HS-5 (cell line): ENCODE data around the gene EPC2.
"Not testable (repeated sequence)": the region's sequence is repeated elsewhere in the genome, so short reads cannot be mapped to it uniquely, and the experiment has no call there.

ENCODE experiments used
- DNase-seq: peaks from one replicate; pipeline ENCODE4 v3.0.0-alpha.2; 2012; ENCODE audit warnings: low read depth

The EPC2 gene

GRCh38 chr2:148642112-148642744 lies 2.3 kb upstream of the EPC2 start:
- DNase-seq, result no peak

GRCh38 chr2:148642891-148643416 lies 1.6 kb upstream of the EPC2 start:
- no peak for DNase-seq

GRCh38 chr2:148643421-148643820 lies 1.1 kb upstream of the EPC2 start:
- DNase-seq, result no peak

- DNase-seq, result peak; percentile 79
These were observed 460 bp downstream of the EPC2 start for GRCh38 chr2:148644883-148645538.

- DNase-seq, result peak; percentile 71
These were observed 1.1 kb downstream of the EPC2 start for GRCh38 chr2:148645539-148646230.

- DNase-seq, result no peak
These were observed 1.6 kb downstream of the EPC2 start for GRCh38 chr2:148646231-148646559.

- not testable (repeated sequence) for DNase-seq
These were observed 3.2 kb downstream of the EPC2 start for GRCh38 chr2:148647711-148648110.

- DNase-seq, result no peak
These were observed 5.4 kb downstream of the EPC2 start for GRCh38 chr2:148649936-148650335.

GRCh38 chr2:148650881-148651280 lies 6.3 kb downstream of the EPC2 start:
- no peak for DNase-seq

- no peak for DNase-seq
These were observed 7.4 kb downstream of the EPC2 start for GRCh38 chr2:148651972-148652371.

GRCh38 chr2:148653437-148653836 lies 8.9 kb downstream of the EPC2 start:
- DNase-seq, result no peak

GRCh38 chr2:148654435-148654834 lies 9.9 kb downstream of the EPC2 start:
- DNase-seq, result no peak

- no peak for DNase-seq
These were observed 12.0 kb downstream of the EPC2 start for GRCh38 chr2:148656516-148656915.

- peak; percentile 35 for DNase-seq
These were observed 14.5 kb downstream of the EPC2 start for GRCh38 chr2:148658807-148659722.

GRCh38 chr2:148660999-148661398 lies 16.4 kb downstream of the EPC2 start:
- DNase-seq, result no peak

GRCh38 chr2:148662332-148662731 lies 17.8 kb downstream of the EPC2 start:
- DNase-seq, result not testable (repeated sequence)

GRCh38 chr2:148664229-148664628 lies 19.7 kb downstream of the EPC2 start:
- no peak for DNase-seq

GRCh38 chr2:148666555-148666954 lies 22.0 kb downstream of the EPC2 start:
- DNase-seq, result no peak

- DNase-seq, result no peak
These were observed 22.7 kb downstream of the EPC2 start for GRCh38 chr2:148667113-148667836.

- peak; percentile 30 for DNase-seq
These were observed 26.2 kb downstream of the EPC2 start for GRCh38 chr2:148670773-148671172.
